AG09309 (cell line): Measurements from ENCODE around the gene CBX8.

Experiments used
- DNase-seq: peaks from one replicate; pipeline ENCODE4 v3.0.0-alpha.2; 2010; ENCODE audit warnings: low read depth
- H3K4me3 ChIP-seq: 2 replicates; pipeline ENCODE4 v1.5.1; 2011; ENCODE audit warnings: mild to moderate bottlenecking, low read depth, low read length, moderate library complexity; ENCODE audit not compliant: control insufficient read depth
- CTCF ChIP-seq: IDR thresholded peaks from 2 replicates; pipeline ENCODE4 v1.5.1; 2011; ENCODE audit warnings: mild to moderate bottlenecking, low read depth, low read length, inconsistent platforms; ENCODE audit not compliant: insufficient read depth, control insufficient read depth; ENCODE audit errors: missing control alignments

Gene CBX8

DNA sequence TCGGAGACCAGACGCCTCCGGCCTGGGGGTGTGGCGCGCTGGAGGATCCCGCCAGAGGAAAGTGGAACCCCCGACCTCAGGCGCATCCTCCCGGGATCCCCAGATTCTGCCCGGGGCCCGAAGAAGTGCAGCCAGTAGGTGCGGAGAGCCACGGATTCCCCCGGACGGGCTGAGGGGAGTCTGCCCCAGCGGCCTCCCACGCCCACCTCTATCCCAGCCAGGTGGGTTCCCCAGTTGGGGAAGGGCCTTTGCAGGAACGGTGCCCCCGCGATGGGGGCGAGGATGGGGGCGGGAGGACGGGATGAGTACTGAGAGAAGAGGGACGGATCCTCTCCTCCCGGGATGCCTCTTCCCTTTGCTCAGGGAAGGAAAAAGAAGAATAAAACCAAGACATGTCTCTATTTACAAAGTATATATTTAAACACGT, 5.1 kb downstream of the CBX8 start:
- TF ChIP-seq CTCF: no peak
- DNase-seq: no peak
- H3K4me3 ChIP-seq: no peak overlapping the region

- no peak for DNase-seq
- no peak for TF ChIP-seq CTCF
- no peak overlapping the region for H3K4me3 ChIP-seq
Measured at GRCh38 chr17:79790805-79791734, 5.8 kb downstream of the CBX8 start.

DNA sequence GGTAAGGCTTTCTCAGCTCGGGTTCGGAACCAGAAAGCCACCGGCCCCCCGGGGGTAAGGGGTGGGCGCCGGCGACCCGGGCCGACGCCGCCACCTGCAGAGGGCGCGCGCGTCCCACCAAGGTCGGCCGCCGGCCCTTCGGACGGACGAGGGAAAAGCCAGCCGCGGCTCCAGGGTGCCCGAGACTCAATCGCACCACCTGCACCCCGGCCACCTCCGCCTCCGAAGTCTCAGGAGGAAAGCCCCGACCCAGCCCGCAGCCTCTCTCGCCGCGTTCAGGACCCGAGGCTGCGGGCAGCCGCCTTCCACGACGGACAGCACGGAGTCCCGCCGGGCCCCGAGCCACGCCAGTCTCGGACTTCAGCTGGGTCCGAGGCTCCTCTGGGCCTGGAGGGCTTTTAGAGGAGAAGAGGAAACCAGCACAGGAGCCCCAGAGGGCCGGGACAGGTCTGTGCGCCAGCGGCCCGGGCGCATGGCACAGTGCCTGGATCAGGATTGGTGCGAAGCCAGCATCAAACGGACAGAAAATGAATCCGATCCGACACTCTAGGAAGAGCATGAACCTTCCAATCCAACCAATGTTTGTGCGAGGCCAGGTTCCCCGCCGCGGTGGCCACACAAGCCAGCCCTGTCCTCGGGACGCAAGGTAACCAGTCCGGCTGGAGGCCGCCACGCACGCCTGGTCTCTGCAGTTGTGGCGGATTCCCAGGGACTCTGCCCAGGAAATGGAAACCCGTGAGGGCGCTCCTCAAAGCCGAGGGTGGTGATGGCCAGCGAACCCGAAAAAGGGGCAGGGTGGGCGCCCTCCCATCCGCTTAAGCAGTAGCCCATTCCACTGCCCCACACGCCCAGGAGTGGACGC, 6.7 kb downstream of the CBX8 start:
- peak; percentile 43 for TF ChIP-seq CTCF

GRCh38 chr17:79788989-79789942, 7.6 kb downstream of the CBX8 start:
- DNase-seq: no peak
- TF ChIP-seq CTCF: no peak

More for the DNA sequence above, 6.7 kb downstream of the CBX8 start:
- no peak for DNase-seq
- no peak overlapping the region; the same call in 1 of the 2 replicates for H3K4me3 ChIP-seq

GRCh38 chr17:79788455-79788854, 8.4 kb downstream of the CBX8 start:
- no peak for TF ChIP-seq CTCF
- no peak overlapping the region for H3K4me3 ChIP-seq
- DNase-seq: no peak

More at GRCh38 chr17:79788989-79789942, 7.6 kb downstream of the CBX8 start:
- H3K4me3 ChIP-seq: no peak overlapping the region

DNA sequence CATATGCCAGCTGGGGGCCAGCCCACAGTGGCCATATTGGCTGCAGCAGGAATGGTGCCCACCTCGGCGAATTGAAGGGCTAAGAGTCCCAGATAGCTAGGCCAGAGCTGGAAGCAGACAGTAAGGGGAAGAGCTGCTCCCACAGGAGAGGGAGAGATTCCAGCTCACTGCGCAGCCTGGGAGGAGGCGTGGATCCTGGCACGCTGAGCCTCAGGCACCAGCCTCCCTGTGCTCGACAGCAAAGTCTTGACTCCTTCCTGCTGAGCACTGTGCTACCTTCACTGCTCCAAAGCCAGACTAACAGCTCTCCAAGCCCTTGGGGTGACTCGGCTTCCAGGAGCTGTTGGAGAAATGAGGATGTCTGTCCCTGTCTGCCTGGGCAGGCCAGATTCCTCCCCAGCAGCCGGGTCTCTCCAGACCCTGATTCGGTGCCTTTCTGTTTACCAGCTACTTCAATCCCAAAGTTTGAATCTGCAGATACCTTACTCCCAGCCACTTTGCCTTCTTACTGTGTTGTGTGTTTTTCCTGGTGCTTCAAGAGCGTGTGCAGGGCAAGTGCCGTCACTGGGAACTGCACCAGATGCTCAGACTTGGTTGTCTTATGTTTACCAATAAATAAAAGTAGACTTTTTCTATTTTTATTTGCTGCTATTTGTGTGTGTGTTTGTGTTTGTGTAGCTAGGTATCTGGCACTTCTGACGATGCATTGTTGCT, 9.8 kb downstream of the CBX8 start:
- no peak for DNase-seq
- TF ChIP-seq CTCF: no peak
- H3K4me3 ChIP-seq: no peak overlapping the region
